Measurements from ENCODE around the gene LELP1.

- TF ChIP-seq CTCF (conservative IDR thresholded peaks at IDR 0.05; ENCODE audit: low read length) (no peak), EZH2phosphoT487 (IDR thresholded peaks at IDR 0.05; ENCODE audit: borderline replicate concordance) (no peak)
These were observed 47.9 kb downstream of the LELP1 start for GRCh38 chr1:153251087-153251486.

Data from Loucy (cell line).